Ramos (cell line): ENCODE data around the gene CDH23.

Experiments used
- in situ Hi-C: fragments of 300-500 bp; cut with MboI; formaldehyde crosslinking; loops from one replicate; pipeline ENCODE4 v1.14.3; 2022; ENCODE audit warnings: low sequenced_read_pairs; ENCODE audit not compliant: unreplicated experiment

CDH23 gene

GRCh38 chr10:71608819-71609768, 212.4 kb downstream of the CDH23 start:
- in situ Hi-C loops = no loop called here

GRCh38 chr10:71610651-71611050, 213.9 kb downstream of the CDH23 start:
- in situ Hi-C loops = no loop called here

DNA sequence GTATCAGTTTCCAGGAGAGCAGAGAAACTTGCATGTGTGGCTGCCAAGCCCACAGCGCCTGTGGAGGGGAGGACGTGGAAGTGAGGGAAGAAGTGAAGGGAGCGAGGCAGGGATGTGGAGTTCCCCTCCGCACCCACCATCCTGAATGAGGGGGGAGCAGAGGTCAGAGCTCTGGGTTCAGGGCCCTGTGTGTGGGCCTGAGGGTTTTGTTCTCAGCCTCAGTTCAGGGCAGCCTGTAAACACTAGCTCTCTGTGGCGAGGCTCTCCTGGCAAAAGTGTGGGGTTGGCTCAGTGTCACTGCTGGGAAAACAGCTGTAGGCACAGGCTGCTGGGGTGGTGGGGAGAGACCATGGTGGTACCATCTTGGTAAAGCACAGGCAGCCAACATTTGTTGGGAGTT, 214.4 kb downstream of the CDH23 start:
- in situ Hi-C loops = no loop called here

DNA sequence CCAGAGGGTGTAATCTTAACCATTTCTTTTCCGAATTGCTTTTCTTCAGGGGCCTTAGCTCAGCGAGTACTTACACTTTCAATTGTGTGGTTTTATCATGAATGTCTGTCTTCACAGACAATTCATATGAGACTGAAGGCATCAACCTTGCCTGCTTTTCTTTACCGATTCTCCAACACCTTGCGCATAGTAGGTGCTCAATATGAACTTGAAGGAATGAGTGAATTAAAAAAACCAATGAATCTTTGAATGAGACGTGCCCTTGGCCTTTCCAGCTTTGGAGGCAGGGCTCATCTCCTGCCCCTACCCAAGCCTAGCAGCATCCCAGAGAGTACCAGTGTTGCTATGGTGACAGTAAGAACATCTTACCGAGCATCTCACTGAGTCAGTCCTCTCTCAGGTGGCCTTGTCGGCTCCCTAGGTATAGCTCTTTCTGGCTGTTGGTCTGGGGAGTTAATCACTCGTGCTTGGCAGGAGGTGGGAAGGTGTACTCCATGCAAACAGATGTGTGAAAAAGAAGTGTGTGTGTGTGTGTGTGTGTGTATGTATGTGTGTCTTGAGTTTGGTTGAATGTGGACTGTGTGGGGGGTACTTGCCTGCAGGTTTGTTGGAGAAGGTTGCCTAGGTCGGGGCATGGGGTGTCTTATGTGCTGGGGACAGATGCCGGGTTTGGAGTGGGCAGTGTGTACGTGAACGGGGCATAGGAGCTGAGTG, 215.1 kb downstream of the CDH23 start:
- in situ Hi-C loops = no loop called here

DNA sequence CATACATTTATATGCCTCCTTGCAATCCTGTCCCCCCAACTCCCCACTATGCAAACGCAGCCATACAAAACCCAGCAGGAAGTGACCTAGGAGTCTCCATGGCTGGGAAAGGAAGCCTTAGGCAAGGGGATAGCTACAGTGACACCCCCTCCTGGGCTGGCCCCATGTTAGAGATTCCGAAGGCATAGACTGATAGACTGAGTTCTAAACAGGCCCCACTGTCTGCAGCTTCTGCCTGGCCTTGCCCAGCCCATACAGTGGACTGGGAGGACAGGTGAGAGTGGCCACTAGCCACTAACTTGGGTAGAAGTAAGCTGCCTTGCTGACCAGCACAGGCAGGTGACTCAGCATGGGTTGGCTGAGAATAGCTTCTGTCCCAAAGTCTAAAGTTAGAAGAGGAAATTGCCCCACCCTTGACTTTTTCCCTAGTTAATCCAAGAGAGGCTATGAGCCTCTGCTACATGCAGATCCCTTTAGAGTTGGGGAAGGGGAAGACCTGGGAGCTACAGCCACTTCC, 216.6 kb downstream of the CDH23 start:
- in situ Hi-C loops = no loop called here

DNA sequence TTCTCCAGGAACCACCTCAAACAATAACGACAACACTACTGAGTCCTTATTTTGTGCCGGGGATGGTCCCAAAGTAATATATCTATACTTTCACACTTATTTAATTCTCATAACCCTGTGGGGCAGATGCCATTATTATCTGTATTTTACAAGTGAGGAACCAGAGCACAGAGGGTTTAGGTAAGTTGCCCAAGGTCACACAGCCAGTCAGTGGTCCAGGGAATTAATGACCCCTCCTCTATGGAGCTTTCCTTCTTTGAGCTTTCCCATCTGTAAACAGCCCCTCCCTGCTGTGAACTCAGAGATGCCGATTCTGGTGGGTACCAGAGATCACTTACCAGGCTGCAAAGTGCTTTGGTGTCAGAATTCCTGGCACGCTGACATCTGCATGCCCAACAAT, 217.2 kb downstream of the CDH23 start:
- in situ Hi-C loops = no loop called here

- in situ Hi-C loops = no loop called here
Observed at GRCh38 chr10:71614946-71615345, 218.2 kb downstream of the CDH23 start.

GRCh38 chr10:71615538-71616329, 219.0 kb downstream of the CDH23 start:
- in situ Hi-C loops = no loop called here

DNA sequence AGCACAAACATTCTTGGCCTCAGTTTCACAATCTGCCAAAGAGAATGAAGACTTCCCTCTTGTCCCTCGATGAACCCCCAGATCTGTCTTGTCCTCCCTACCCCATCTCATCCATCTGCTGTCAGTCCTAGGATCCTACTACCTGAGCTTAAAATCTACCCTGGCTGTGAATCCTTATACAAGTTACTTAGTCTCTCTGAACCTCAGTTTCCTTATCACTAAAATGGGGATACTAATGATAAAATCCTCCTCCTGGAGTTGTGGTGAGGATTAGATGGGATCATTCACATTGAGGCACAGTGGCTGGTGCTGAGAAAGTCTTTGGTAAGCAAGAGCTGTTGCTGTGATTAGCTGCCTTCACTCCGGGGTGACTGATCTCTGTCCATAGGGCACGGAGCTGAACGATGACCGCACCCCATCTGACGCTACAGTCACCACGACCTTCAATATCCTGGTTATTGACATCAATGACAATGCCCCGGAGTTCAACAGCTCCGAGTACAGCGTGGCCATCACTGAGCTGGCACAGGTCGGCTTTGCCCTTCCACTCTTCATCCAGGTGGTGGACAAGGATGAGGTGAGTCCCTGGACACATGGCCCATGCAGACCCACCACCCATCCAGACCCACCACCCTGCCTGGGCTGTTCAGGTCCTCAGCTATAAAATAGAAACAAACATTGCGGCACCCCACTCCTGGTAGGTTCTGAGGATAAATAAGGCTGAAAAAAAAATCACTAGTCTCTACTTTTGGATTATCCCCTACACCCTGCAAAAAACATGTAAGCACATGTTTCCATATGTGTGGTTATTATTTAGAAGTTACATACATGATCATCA, 220.3 kb downstream of the CDH23 start:
- in situ Hi-C loops = no loop called here

DNA sequence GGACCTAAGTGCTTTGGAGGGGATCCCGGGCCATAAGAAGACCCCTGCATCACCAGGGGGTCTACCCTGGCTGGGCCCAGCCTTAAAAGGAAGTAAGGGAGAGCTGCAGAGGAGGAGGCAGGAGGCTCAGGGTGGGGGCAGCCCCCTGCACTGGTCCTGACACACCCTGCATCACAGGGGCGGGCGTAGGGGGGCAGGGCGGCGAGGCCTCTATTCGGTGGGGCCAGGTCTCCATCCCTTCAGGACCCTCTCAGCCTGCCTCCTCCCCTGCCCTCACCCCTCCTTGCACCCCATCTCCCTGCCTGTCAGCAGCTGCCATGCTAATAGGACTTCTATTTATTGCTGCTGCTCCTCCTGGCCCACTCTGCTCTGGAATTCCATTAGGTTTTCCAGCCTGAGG, 221.5 kb downstream of the CDH23 start:
- in situ Hi-C loops = no loop called here

GRCh38 chr10:71618598-71618997, 221.9 kb downstream of the CDH23 start:
- in situ Hi-C loops = no loop called here

DNA sequence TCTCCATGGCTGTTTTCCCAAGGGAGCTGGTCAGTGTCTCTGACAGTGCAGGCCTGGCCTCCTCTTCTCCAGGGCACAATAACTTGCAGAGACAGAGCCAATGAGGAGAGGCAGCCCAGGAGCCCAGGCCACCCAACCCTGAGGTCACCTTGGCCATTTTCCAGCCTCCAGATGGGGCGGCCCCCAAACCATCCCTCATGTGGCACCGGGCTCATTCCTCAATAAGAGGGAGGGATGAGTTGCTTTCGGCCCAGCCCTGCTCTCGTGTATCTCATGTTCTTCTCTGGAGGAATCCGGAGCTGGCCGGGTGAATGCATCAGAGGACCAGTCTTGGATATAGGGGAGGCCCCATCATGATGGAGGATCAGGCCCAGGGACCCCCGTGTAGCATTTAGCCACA, 223.9 kb downstream of the CDH23 start:
- in situ Hi-C loops = no loop called here

DNA sequence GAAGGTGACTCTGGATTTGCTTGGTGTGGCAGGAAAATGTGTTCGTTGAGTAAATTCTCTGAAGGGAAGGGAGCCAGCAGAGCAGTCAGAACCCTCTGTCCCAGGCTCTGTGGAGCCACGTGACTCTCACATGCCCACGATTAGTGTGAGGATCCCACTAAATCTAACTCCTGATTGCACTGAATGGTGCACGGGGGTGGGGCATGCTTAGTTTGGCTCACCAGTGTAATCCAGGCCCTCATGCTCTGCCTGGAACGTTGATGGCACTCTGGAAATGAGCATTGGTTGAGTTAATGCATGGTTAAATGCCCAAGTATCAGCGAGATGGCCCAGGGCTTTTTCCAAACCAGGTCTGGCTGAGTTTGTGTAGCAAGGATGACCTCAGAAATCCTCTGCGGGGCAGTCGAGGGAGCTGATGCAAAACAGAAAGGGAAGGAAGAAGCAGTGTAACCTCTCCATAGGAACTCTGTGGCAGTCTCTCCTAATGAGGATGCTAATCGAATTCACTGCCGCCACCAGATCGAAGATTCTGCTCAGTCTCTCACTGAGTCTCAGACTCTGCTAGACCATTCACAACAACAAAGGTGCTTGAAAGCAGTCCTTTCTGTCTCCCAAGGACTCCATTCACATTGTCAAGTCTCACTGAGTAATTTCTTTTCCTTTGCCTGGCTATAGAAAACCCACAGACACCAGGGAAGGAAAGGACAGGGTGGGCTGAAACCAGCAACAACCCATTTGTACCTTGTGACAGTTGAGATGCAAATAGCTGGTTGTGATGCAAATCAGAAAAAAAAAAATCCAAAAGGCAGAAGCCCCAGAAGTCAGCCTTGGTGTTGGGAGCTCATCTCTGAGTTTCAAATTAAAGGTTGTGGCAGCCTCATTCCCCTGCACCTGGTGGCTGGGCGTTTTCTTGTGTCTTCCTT, 224.8 kb downstream of the CDH23 start:
- in situ Hi-C loops = no loop called here

- in situ Hi-C loops = no loop called here
Observed at GRCh38 chr10:71622154-71622526, 225.4 kb downstream of the CDH23 start.

GRCh38 chr10:71622616-71623015, 225.9 kb downstream of the CDH23 start:
- in situ Hi-C loops = no loop called here

GRCh38 chr10:71623098-71623985, 226.6 kb downstream of the CDH23 start:
- in situ Hi-C loops = no loop called here

- in situ Hi-C loops = no loop called here
Observed at GRCh38 chr10:71623986-71624291, 227.2 kb downstream of the CDH23 start.
